Measurements from ENCODE around the gene PARP6.

The PARP6 gene

DNA sequence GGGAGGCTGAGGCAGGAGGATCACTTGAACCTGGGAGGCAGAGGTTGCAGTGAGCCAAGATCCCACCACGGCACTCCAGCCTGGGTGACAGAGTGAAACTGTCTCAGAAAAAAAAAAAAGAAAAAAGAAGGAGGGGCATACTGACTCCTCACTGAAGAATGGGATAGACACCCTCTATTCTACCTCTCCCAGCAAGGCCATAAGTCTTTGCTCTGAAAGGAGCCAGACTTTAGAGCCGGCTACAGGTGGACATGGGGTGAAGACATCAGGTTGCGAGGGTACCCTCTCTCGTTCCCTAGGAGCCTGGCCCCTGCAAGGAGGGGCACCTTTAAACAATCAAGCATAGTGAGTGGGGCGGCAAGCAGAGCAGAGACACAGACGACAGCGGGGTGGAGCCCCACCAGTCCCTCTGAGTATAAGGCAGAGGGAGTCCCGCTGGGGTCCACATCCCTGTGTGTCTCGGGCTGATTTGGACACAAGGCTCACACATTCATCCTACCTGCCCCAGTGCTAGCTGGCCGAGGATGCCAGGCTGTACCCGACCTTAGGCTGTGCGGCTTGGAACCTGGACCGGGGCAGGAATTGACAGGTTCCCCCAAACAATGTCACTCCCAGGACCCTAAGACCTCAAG lies 75.8 kb downstream of the PARP6 start:
- Histone ChIP-seq H3K9me3 (ENCODE audit: control insufficient read depth, insufficient read depth, low read length) (no peaks in the 10 kb centered on the region), H3K4me1 (ENCODE audit: insufficient read depth, low read length) (peaks cover 3% of the 10 kb centered on the region; the same call in 1 of the 2 replicates), H3K36me3 (ENCODE audit: insufficient read depth, low read length) (peaks cover 4% of the 10 kb centered on the region; the same call in 1 of the 2 replicates), H3K9ac (ENCODE audit: low read depth, low read length) (peak overlapping the region; percentile 71; the same call in 1 of the 2 replicates)

DNA sequence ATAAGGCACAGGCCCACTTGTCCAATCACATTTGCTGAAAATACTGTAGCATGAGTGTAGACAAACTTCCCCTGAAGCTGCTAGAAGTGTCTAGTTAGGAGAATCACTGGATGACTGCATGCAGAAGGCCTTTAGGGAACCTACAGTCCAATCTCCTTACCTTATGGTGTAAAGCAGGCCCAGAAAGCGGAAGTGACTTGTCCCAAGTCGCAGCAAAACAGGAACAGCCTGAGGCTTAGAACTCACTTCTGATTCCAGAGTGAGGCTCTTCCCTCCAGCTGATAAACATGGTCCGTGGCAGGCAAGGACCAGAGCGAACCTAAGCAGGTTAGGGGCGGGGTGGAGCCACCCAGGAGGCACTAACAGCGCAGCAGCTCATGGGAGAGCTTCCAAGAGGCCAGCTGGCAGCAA lies 77.2 kb downstream of the PARP6 start:
- H3K9me3 ChIP-seq (ENCODE audit: control insufficient read depth, insufficient read depth, low read length) = no peaks in the 10 kb centered on the region
- peaks cover 2% of the 10 kb centered on the region; the same call in 1 of the 2 replicates for H3K36me3 ChIP-seq (ENCODE audit: insufficient read depth, low read length)
- no peak overlapping the region for H3K9ac ChIP-seq (ENCODE audit: low read depth, low read length)
- H3K4me1 ChIP-seq (ENCODE audit: insufficient read depth, low read length) = peaks cover 3% of the 10 kb centered on the region; the same call in 1 of the 2 replicates

DNA sequence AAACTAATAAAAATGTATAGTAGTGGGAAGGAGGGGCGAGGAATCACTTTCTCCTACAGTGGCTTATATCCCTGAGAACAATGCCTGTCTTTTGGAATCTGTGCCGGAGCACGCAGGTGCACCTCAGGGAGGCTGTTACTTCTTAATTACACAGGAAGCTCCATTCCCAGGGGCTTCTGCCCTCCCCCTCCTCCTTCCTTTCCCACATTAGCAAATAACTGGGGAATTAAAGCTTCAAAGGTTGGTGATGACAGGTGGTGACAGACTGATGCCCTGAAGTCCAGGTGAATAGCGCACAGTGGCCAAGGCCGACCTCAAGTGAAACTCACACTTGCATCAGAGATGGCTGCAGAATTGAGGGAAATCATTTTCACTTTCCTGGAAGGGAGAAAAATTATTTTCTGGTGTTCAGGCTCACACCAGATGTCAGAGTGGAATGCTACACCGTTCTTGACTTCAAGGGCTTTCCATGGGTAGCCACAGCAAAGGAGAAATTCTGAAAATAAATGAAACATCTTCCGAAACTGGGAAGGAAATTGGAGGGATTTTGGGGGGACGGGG lies 78.4 kb downstream of the PARP6 start:
- Histone ChIP-seq H3K4me1 (ENCODE audit: insufficient read depth, low read length) (peaks cover 3% of the 10 kb centered on the region; the same call in 1 of the 2 replicates), H3K36me3 (ENCODE audit: insufficient read depth, low read length) (no peaks in the 10 kb centered on the region), H3K9ac (ENCODE audit: low read depth, low read length) (no peak overlapping the region)

DNA sequence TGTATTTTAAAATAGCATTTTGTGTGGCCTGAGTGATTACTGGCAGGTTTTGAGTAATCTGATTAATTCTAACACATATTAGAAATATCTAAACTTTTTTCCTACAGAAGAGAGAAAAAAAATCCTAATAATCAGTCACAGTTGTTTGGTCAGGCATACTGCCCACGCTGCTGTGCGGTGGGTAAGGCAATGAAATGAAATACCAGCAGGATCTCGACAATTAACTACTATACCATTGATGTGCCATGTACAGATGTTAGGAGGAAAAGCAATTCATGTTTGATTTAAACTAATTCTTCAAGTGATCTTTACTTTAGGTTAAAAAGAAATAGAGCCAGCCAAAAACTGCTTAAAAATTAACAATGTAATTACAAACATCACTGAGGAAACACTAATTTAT lies 79.9 kb downstream of the PARP6 start:
- Histone ChIP-seq H3K9ac (ENCODE audit: low read depth, low read length) (no peak overlapping the region), H3K4me1 (ENCODE audit: insufficient read depth, low read length) (peaks cover 3% of the 10 kb centered on the region; the same call in 1 of the 2 replicates)

More for the DNA sequence above, 78.4 kb downstream of the PARP6 start:
- H3K9me3 ChIP-seq (ENCODE audit: control insufficient read depth, insufficient read depth, low read length) = no peaks in the 10 kb centered on the region

More for the DNA sequence above, 79.9 kb downstream of the PARP6 start:
- no peaks in the 10 kb centered on the region for H3K9me3 ChIP-seq (ENCODE audit: control insufficient read depth, insufficient read depth, low read length)
- H3K36me3 ChIP-seq (ENCODE audit: insufficient read depth, low read length) = no peaks in the 10 kb centered on the region

Data from ES-I3 (cell line).